ENCODE data around the gene SLC38A2. TPM values are rescaled to one million over a fixed set of nuclear protein-coding genes. Genes with fewer than 3 reads are reported as not detected.
"Not testable (repeated sequence)": the region's sequence is repeated elsewhere in the genome, so short reads cannot be mapped to it uniquely, and the experiment has no call there.

The SLC38A2 gene
- total RNA-seq, 1 donor from 2014 or later, result 348 TPM

DNA sequence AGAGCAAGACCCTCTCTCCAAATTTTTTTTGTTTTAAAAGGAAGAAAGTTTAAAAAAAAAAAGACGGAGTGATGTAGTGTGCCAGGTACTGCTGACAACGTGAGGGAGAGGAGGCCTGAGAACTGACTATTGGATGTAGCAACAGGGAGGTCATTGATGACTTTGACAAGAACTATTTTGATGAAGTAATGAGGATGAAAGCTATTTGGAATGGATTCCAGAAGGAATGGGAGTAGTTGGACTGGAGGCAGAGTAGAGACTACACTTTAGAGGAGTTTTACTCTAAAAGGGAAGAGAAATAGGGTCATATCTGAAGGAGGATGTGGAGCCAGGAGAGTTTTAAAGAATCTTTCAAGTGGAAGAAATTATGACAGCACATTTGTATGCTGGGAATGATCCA, 27.8 kb upstream of the SLC38A2 start:
- H3K9me3 Mint-ChIP-seq, result peaks cover 17% of the 10 kb centered on the region
- H3K36me3 ChIP-seq, result no peaks in the 10 kb centered on the region
- no peak overlapping the region for H3K27ac ChIP-seq
- no peak overlapping the region for H3K9ac ChIP-seq
- no peak overlapping the region for H3K27ac Mint-ChIP-seq
- H3K27me3 ChIP-seq, result no peaks in the 10 kb centered on the region
- no peak overlapping the region for H2AFZ ChIP-seq (replicated peaks)
- H3K4me1 Mint-ChIP-seq, result peaks cover 19% of the 10 kb centered on the region
- no peak for DNase-seq (ENCODE audit: low spot score)
- no peaks in the 10 kb centered on the region for H3K79me2 ChIP-seq (ENCODE audit: low read depth)
- peaks cover 5% of the 10 kb centered on the region for H3K36me3 Mint-ChIP-seq
- H3K9me3 ChIP-seq (ENCODE audit: low read depth), result no peaks in the 10 kb centered on the region
- H3K4me2 ChIP-seq, result no peak overlapping the region
- H3F3A ChIP-seq (ENCODE audit: low read depth), result no peaks in the 10 kb centered on the region
- H3K4me1 ChIP-seq, result no peaks in the 10 kb centered on the region
- H3K4me3 ChIP-seq, result no peak overlapping the region
- no peak overlapping the region for H3K4me3 Mint-ChIP-seq
- no peaks in the 10 kb centered on the region for H4K20me1 ChIP-seq (ENCODE audit: low read depth)
- no peak for TF ChIP-seq EZH2phosphoT487 (IDR thresholded peaks at IDR 0.05)
- TF ChIP-seq, protein P1, sequence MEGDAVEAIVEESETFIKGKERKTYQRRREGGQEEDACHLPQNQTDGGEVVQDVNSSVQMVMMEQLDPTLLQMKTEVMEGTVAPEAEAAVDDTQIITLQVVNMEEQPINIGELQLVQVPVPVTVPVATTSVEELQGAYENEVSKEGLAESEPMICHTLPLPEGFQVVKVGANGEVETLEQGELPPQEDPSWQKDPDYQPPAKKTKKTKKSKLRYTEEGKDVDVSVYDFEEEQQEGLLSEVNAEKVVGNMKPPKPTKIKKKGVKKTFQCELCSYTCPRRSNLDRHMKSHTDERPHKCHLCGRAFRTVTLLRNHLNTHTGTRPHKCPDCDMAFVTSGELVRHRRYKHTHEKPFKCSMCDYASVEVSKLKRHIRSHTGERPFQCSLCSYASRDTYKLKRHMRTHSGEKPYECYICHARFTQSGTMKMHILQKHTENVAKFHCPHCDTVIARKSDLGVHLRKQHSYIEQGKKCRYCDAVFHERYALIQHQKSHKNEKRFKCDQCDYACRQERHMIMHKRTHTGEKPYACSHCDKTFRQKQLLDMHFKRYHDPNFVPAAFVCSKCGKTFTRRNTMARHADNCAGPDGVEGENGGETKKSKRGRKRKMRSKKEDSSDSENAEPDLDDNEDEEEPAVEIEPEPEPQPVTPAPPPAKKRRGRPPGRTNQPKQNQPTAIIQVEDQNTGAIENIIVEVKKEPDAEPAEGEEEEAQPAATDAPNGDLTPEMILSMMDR (IDR thresholded peaks at IDR 0.05), result no peak
- H3K27me3 Mint-ChIP-seq (ENCODE audit: insufficient read depth, low read depth), result peaks cover 3% of the 10 kb centered on the region

DNA sequence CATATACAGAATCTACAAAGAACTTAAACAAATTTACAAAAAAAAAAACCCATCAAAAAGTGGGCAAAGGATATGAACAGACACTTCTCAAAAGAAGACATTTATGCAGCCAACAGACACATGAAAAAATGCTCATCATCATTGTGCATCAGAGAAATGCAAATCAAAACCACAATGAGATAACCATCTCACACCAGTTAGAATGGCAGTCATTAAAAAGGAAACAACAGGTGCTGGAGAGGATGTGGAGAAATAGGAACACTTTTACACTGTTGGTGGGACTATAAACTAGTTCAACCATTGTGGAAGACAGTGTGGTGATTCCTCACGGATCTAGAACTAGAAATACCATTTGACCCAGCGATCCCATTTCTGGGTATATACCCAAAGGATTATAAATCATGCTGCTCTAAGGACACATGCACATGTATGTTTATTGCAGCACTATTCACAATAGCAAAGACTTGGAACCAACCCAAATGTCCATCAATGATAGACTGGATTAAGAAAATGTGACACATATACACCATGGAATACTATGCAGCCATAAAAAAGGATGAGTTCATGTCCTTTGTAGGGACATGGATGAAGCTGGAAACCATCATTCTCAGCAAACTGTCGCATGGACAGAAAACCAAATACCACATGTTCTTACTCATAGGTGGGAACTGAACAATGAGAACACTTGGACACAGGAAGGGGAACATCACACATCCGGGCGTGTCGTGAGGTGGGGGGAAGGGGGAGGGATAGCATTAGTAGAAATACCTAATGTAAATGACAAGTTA, 27.1 kb upstream of the SLC38A2 start:
- not testable (repeated sequence) for H3K4me1 ChIP-seq; H3K27me3 ChIP-seq; H3F3A ChIP-seq (ENCODE audit: low read depth); H2AFZ ChIP-seq (replicated peaks); H3K9me3 ChIP-seq (ENCODE audit: low read depth); H3K9ac ChIP-seq; H3K27ac Mint-ChIP-seq; H3K36me3 Mint-ChIP-seq; H3K4me3 Mint-ChIP-seq; H3K4me2 ChIP-seq; H4K20me1 ChIP-seq (ENCODE audit: low read depth); H3K27me3 Mint-ChIP-seq (ENCODE audit: insufficient read depth, low read depth); H3K79me2 ChIP-seq (ENCODE audit: low read depth); DNase-seq (ENCODE audit: low spot score); H3K27ac ChIP-seq; H3K4me3 ChIP-seq; H3K36me3 ChIP-seq
- H3K9me3 Mint-ChIP-seq, result peaks cover 17% of the 10 kb centered on the region
- peaks cover 26% of the 10 kb centered on the region for H3K4me1 Mint-ChIP-seq

DNA sequence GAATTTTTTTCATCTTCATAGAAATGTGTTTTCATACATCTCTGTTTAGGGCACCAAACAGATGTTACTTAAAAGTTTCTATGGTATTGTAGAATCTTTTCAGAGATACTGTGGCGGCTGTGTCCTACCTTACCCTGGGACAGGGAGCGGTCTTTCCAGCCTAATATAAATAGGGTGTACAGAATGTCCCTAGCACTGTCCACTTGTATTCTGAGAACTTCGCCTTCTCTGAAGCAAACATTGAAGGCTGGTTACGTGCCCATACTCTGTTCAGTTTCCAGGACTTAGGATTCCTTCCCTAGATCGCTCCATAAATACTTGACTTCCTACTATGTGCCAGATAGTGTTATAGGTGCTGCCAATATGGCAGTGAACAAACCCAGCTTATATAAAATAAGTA, 24.3 kb upstream of the SLC38A2 start:
- no peak overlapping the region for H3K4me3 Mint-ChIP-seq
- Histone ChIP-seq H3K9me3 (ENCODE audit: low read depth) (no peaks in the 10 kb centered on the region), H3K36me3 (no peaks in the 10 kb centered on the region), H3K27me3 (no peaks in the 10 kb centered on the region), H3K4me2 (no peak overlapping the region), H2AFZ (replicated peaks) (no peak overlapping the region), H3K79me2 (ENCODE audit: low read depth) (no peaks in the 10 kb centered on the region), H3K4me1 (peaks cover 5% of the 10 kb centered on the region), H3F3A (ENCODE audit: low read depth) (no peaks in the 10 kb centered on the region), H3K9ac (no peak overlapping the region), H3K4me3 (no peak overlapping the region), H4K20me1 (ENCODE audit: low read depth) (no peaks in the 10 kb centered on the region), H3K27ac (no peak overlapping the region)
- peaks cover 3% of the 10 kb centered on the region for H3K27me3 Mint-ChIP-seq (ENCODE audit: insufficient read depth, low read depth)
- H3K36me3 Mint-ChIP-seq, result peaks cover 21% of the 10 kb centered on the region
- peaks cover 22% of the 10 kb centered on the region for H3K9me3 Mint-ChIP-seq
- H3K4me1 Mint-ChIP-seq, result peaks cover 24% of the 10 kb centered on the region
- DNase-seq (ENCODE audit: low spot score), result no peak
- H3K27ac Mint-ChIP-seq, result no peak overlapping the region
- TF ChIP-seq EZH2 (IDR thresholded peaks at IDR 0.05) (no peak), EZH2phosphoT487 (IDR thresholded peaks at IDR 0.05) (no peak)
- TF ChIP-seq, protein P1 (IDR thresholded peaks at IDR 0.05), result no peak

DNA sequence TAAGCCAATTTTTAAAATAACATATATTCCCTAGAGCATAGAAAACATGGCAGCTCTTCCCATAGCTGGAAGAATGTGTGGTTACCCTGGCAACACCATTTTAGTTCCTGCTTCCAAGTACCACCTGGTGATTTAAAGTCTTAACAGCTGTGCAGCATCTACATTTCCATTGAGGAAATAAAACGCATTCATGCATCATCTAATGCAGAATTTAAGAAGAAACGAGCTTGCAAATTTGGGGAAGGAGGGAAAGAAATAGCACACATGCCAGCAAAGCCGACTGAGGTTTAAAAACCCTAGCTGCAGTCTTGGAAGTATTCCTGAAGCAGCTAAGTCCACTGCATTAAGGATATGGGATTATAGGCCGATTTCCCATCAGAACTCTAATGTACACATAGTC, 22.8 kb upstream of the SLC38A2 start:
- Mint-ChIP-seq H3K4me3 (no peak overlapping the region), H3K27ac (no peak overlapping the region)
- H3K27ac ChIP-seq, result no peak overlapping the region

More for the DNA sequence above, 22.8 kb upstream of the SLC38A2 start:
- H3K9me3 Mint-ChIP-seq, result peaks cover 24% of the 10 kb centered on the region
- TF ChIP-seq EZH2phosphoT487 (IDR thresholded peaks at IDR 0.05) (no peak), EZH2 (IDR thresholded peaks at IDR 0.05) (no peak)
- TF ChIP-seq, protein P1 (IDR thresholded peaks at IDR 0.05), result no peak
- Histone ChIP-seq H3K79me2 (ENCODE audit: low read depth) (no peaks in the 10 kb centered on the region), H3K9me3 (ENCODE audit: low read depth) (no peaks in the 10 kb centered on the region), H3K4me1 (peaks cover 16% of the 10 kb centered on the region), H3F3A (ENCODE audit: low read depth) (no peaks in the 10 kb centered on the region), H3K4me2 (no peak overlapping the region), H4K20me1 (ENCODE audit: low read depth) (no peaks in the 10 kb centered on the region), H2AFZ (replicated peaks) (no peak overlapping the region), H3K9ac (no peak overlapping the region), H3K4me3 (no peak overlapping the region), H3K27me3 (no peaks in the 10 kb centered on the region), H3K36me3 (no peaks in the 10 kb centered on the region)
- no peak for DNase-seq (ENCODE audit: low spot score)
- H3K27me3 Mint-ChIP-seq (ENCODE audit: insufficient read depth, low read depth), result peaks cover 6% of the 10 kb centered on the region
- H3K4me1 Mint-ChIP-seq, result peaks cover 29% of the 10 kb centered on the region
- peaks cover 27% of the 10 kb centered on the region for H3K36me3 Mint-ChIP-seq

Data from neural progenitor cell (in vitro differentiated cells).